Muscle of back (tissue), 11 donors: ENCODE data around the gene NDRG4. TPM values are rescaled to one million over a fixed set of nuclear protein-coding genes. Genes with fewer than 3 reads are reported as not detected.
"Not testable (repeated sequence)": the region's sequence is repeated elsewhere in the genome, so short reads cannot be mapped to it uniquely, and the experiment has no call there.

Experiments
- DNase-seq, 3 donors: peaks; one replicate each; pipeline versions ENCODE4 v3.0.0 to v3.0.0-alpha.2; 2013
- polyA plus RNA-seq, 10 donors: library from polyadenylated mRNA; unstranded; fragments of 120-200 nt; gene quantifications; one replicate each; pipeline ENCODE4 v1.2.1, GENCODE V29; 2013; ENCODE audit not compliant: insufficient read length in 10 of 10

The NDRG4 gene
- polyA plus RNA-seq, 10 donors, result 8.8 to 21.0 (median 11.6) TPM

GRCh38 chr16:58464047-58464915 is 35.7 kb upstream of the NDRG4 start:
- DNase-seq, result peak in 1 of 3 donors; percentile 42

DNA sequence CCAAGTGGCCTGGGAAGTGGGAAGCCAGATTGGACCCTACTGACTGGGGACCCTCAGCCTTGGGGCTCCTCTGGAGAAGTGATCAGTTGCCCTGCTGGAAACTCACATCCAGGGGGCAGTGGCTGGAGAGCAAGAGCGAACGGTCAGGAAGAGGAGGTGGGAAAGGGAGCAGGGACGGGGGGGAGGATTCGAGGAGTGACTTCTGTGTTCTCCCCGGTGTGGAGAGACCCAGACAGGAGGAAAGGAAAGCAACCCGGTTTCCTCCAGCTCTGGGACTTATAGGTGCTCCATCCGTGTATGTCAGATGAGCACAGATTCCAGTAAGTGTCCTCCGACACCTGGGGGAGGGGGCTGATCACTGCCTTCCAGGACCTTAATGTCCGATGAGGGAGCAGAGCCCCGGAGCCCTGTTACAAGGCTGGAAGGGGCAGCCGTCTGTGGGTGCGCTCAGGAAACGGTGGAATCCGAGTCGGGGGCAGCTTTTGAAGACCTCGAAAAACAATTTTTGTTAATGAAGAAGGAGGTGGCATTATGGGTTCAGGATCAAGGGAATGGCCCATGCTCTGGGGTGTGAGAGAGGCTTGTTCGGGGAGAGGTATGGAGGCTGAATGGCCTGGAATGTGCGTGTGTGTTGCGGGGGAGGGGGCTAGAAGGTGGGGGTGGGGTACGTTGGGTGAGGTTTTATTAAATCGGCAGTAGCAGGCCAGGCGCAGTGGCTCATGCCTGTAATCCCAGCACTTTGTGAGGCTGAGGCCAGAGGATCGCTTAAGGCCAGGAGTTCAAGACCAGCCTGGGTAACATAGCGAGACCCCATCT is 34.8 kb upstream of the NDRG4 start:
- peak in 1 of 3 donors; percentile 33 for DNase-seq

DNA sequence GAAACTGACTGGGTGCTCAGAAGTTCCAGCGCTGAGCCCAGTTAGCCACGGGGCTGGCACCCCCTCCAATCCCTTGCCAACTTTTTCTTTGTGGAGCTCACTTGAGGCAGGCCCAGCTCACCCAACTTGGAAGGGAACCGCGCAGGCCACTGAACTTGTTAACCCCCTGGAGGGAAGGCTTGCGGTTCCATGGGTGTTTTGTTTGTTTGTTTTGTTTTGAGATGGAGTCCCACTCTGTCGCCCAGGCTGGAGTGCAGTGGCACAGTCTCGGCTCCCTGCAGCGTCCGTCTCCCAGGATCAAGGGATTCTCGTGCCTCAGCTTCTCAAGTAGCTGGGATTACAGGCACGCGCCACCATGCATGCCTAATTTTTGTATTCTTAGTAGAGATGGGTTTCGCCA is 34.1 kb upstream of the NDRG4 start:
- no peak for DNase-seq

DNA sequence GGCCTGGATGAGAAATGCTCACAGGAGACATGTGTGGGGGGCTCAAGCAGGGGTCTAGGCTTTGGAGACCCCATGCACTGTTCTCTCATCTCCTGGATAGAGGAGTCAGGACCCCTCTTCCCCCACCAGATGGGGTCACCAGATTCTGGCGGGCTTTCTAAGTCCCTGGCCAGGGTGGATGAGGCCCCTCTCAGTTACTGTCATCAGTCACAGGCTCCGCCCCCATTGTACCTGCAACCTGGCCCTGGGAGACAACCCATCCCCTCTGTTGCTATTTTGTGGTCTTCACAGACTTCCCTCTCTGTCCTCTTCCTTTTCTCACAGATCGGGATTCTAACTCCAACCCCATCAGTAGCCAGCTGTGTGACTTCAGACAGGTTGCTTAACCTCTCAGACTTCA is 33.5 kb upstream of the NDRG4 start:
- no peak for DNase-seq

GRCh38 chr16:58467905-58468304 is 32.0 kb upstream of the NDRG4 start:
- DNase-seq, result no peak

GRCh38 chr16:58471209-58471975 is 28.6 kb upstream of the NDRG4 start:
- no peak for DNase-seq

GRCh38 chr16:58472266-58472665 is 27.7 kb upstream of the NDRG4 start:
- no peak for DNase-seq

GRCh38 chr16:58472827-58473226 is 27.1 kb upstream of the NDRG4 start:
- no peak for DNase-seq

- DNase-seq, result no peak
These were observed 25.6 kb upstream of the NDRG4 start for GRCh38 chr16:58474296-58474695.

GRCh38 chr16:58475091-58475619 is 24.8 kb upstream of the NDRG4 start:
- DNase-seq, result no peak

DNA sequence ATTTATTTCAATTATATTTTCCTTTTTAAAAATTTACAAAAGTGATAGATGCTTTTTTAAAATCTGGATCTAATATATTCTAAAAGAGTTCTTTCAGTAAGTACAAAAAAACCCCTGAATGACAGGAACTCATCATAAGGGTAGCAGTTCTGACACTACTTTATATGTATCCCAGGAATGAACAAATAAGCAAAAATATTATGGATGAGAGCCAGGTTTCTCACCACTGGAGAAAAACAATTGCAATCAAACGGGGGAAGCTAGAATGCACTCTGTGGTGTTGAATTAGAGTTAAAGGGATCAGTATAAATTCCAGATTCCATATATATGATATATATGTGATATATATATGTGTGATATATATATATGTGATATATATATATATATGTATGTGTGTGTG is 23.2 kb upstream of the NDRG4 start:
- no peak for DNase-seq

DNA sequence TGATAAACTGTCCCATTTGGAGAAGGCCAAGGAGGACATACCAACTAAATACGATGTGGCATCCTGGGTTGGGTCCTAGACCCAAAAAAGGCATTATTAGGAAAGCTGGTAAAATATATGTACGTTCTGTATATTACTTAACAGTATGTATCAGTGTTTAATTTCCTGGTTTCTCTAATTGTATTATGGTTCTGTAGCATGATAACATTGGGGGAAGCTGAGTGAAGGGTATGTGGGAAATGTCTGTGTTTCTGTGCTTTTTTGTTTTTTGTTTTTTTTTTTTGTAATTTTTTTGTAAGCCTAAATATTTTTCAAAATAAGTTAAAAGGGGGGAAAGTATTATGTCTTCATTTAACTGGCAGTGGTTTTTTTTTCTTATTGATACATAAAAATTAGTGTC is 21.5 kb upstream of the NDRG4 start:
- DNase-seq, result no peak

GRCh38 chr16:58481226-58481869 is 18.6 kb upstream of the NDRG4 start:
- DNase-seq, result no peak

- no peak for DNase-seq
These were observed 18.0 kb upstream of the NDRG4 start for GRCh38 chr16:58481931-58482330.

DNA sequence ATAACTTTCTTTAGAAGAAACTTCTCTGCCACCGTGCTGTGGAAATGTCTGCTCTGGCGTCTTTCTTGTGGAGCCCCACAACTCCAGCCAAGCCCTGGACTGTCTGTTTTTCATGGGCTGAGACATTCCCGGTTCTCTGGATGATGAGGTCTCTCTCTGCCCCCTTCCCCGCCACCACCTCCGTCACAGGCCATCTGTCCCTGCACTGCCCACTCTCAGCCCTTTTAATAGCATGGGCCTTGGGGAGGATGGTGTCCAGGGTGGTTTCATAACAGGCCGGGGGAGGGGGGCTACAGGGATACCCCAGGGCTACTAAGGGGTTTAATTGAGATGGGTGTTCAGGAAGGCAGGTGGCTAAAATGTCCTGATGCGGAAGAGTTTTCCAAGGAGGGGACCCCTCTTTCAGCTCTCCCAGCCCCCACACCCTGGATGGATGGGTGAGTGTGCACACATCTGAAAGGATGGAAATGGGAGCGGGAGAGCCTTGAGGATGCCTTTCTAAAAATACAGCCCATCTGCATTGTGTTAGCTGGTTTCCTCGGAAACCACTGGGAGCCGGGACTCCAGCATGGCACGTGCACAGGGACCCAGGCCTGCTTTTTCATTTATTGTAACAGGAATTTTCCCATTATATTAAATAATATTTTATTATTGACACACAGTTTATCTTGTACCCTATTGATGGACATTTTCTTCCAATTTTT is 14.6 kb upstream of the NDRG4 start:
- DNase-seq, result peak in 1 of 3 donors; percentile 52

DNA sequence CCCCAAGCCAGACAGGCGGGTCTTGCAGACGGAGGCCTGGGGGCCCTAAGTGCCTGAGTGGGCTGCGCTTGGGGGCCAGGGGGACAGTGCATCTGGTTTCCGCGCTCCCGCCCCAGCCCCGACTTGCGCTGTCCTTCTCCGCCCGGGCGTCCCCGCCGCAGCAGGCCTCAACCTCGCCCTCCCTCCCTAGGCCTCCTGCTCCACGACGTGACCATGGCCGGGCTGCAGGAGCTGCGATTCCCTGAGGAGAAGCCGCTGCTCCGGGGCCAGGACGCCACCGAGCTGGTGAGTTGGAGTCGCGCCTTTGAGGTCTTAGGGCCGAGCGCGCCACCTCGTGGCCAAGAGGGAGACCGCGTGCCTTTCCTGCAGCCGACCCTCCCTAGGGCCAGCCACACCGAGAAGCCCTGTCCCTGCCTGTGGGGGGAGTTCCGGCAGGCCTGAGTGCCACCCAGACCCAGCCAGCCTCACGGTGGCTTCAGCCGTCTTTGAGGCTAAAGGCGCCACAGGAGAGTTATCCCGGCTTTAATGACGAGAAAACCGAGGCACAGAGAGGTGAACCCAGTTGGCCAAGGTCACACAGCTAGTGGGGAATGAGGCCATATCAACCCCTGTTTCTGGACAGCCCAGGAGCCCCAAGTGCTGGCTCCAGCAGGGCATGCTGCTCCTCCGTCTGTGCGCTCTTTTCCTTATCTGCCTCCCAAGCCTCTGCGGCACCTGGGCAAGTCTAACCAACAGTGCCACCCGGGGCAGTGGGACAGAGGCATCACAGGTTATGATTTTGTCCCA is 12.2 kb upstream of the NDRG4 start:
- peak; percentile 65 to 91 (median 84) for DNase-seq

DNA sequence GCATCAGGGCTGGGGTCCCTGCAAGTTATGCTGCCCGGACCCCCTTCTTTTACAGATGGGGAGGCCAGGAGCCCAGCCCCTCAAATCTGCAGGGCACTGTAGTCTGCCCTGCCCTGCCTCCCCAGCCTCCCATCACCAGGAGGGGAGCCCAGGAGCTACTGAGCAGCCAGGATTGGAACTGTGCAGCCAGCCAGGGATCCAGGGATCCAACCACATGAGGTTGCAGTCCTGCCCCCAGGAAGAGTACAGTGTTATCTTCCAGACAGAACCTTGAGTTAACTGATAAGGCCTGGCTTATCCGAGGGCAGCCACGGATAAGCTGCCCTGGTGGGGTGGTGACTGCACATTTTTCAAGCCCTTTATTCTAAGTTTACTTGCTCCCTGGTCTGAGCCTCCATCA is 11.4 kb upstream of the NDRG4 start:
- DNase-seq, result no peak

- DNase-seq, result no peak
These were observed 9.9 kb upstream of the NDRG4 start for GRCh38 chr16:58490065-58490464.

DNA sequence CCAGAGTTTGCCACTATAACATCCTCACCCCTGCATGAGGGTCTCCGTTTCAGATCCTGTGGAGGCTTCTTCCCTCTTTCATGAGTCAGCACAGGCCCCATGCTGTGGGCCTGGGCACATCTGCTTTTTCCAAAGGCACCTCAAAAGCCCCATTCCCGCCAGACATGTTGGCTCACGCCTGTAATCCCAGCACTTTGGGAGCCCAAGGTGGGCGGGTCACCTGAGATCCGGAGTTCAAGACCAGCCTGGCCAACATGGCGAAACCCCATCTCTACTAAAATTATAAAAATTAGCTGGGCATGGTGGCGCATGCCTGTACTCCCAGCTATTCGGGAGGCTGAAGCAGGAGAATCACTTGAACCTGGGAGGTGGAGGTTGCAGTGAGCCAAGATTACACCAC is 9.4 kb upstream of the NDRG4 start:
- DNase-seq, result not testable (repeated sequence)

DNA sequence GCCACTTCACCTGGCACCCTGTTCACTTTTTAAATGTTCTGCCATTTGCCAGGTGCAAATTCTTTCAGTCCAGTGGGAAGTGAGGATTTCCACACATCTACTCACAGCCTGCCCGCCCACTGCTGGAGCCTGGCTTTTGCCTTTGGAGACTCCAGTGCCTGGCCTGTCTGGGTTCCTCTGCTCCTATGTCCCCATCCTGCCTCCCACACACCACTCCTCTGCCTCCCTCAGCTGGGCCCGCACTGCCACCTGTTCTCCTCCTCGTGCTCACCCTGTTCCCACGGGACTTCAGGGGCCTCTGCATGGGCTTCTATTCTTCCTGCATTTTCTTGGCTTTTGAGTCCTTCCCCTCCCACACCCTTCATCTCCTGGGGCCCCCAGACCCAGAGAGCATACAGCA is 7.9 kb upstream of the NDRG4 start:
- no peak for DNase-seq
